ENCODE measurements around the gene MARS1. TPM values are rescaled to one million over a fixed set of nuclear protein-coding genes. Genes with fewer than 3 reads are reported as not detected.
"Not testable (repeated sequence)": the region's sequence is repeated elsewhere in the genome, so short reads cannot be mapped to it uniquely, and the experiment has no call there.

Gene MARS1
- total RNA-seq, 1 donor from 2014 or later = 257 TPM

GRCh38 chr12:57512665-57513064, 24.8 kb downstream of the MARS1 start:
- Mint-ChIP-seq H3K27ac (ENCODE audit: unreplicated experiment) (no peak overlapping the region), H3K4me1 (peaks cover 3% of the 10 kb centered on the region), H3K36me3 (ENCODE audit: low read depth) (peaks cover 27% of the 10 kb centered on the region), H3K4me3 (peak overlapping the region; percentile 25), H3K9me3 (no peaks in the 10 kb centered on the region), H3K27me3 (ENCODE audit: low read depth) (no peaks in the 10 kb centered on the region)
- no peak for TF ChIP-seq CTCF (conservative IDR thresholded peaks at IDR 0.05)
- DNase-seq (ENCODE audit: low read depth, low spot score) = no peak

- H3K9me3 Mint-ChIP-seq = no peaks in the 10 kb centered on the region
- peaks cover 6% of the 10 kb centered on the region for H3K4me1 Mint-ChIP-seq
- H3K27me3 Mint-ChIP-seq (ENCODE audit: low read depth) = no peaks in the 10 kb centered on the region
- H3K36me3 Mint-ChIP-seq (ENCODE audit: low read depth) = peaks cover 27% of the 10 kb centered on the region
- no peak overlapping the region for H3K27ac Mint-ChIP-seq (ENCODE audit: unreplicated experiment)
- TF ChIP-seq CTCF (conservative IDR thresholded peaks at IDR 0.05) = no peak
- DNase-seq (ENCODE audit: low read depth, low spot score) = no peak
- peak overlapping the region; percentile 25 for H3K4me3 Mint-ChIP-seq
These were observed 25.4 kb downstream of the MARS1 start for GRCh38 chr12:57513266-57513665.

- peaks cover 28% of the 10 kb centered on the region for H3K36me3 Mint-ChIP-seq (ENCODE audit: low read depth)
- H3K4me3 Mint-ChIP-seq; H3K27me3 Mint-ChIP-seq (ENCODE audit: low read depth); H3K27ac Mint-ChIP-seq (ENCODE audit: unreplicated experiment); DNase-seq (ENCODE audit: low read depth, low spot score); H3K4me1 Mint-ChIP-seq; H3K9me3 Mint-ChIP-seq: not testable (repeated sequence)
These were observed 25.8 kb downstream of the MARS1 start for GRCh38 chr12:57513677-57514076.

GRCh38 chr12:57514246-57514645, 26.4 kb downstream of the MARS1 start:
- peaks cover 16% of the 10 kb centered on the region for H3K4me1 Mint-ChIP-seq
- DNase-seq (ENCODE audit: low read depth, low spot score); H3K27ac Mint-ChIP-seq (ENCODE audit: unreplicated experiment); H3K27me3 Mint-ChIP-seq (ENCODE audit: low read depth); H3K9me3 Mint-ChIP-seq; H3K4me3 Mint-ChIP-seq: not testable (repeated sequence)
- peaks cover 28% of the 10 kb centered on the region for H3K36me3 Mint-ChIP-seq (ENCODE audit: low read depth)

GRCh38 chr12:57514720-57515407, 27.0 kb downstream of the MARS1 start:
- Mint-ChIP-seq H3K27ac (ENCODE audit: unreplicated experiment) (no peak overlapping the region), H3K4me3 (no peak overlapping the region), H3K36me3 (ENCODE audit: low read depth) (peaks cover 26% of the 10 kb centered on the region), H3K4me1 (peaks cover 22% of the 10 kb centered on the region), H3K9me3 (no peaks in the 10 kb centered on the region), H3K27me3 (ENCODE audit: low read depth) (no peaks in the 10 kb centered on the region)
- no peak for DNase-seq (ENCODE audit: low read depth, low spot score)
- TF ChIP-seq CTCF (conservative IDR thresholded peaks at IDR 0.05) = no peak

GRCh38 chr12:57515408-57515933, 27.6 kb downstream of the MARS1 start:
- peaks cover 25% of the 10 kb centered on the region for H3K4me1 Mint-ChIP-seq
- H3K27me3 Mint-ChIP-seq (ENCODE audit: low read depth) = peaks cover 4% of the 10 kb centered on the region
- H3K4me3 Mint-ChIP-seq = peak overlapping the region; percentile 59
- H3K36me3 Mint-ChIP-seq (ENCODE audit: low read depth) = peaks cover 28% of the 10 kb centered on the region
- H3K27ac Mint-ChIP-seq (ENCODE audit: unreplicated experiment) = no peak overlapping the region
- TF ChIP-seq CTCF (conservative IDR thresholded peaks at IDR 0.05) = no peak
- no peak for DNase-seq (ENCODE audit: low read depth, low spot score)
- no peaks in the 10 kb centered on the region for H3K9me3 Mint-ChIP-seq

All from neural crest cell (in vitro differentiated cells).